PC-3 (cell line): ENCODE results near the gene SEMA5A.

Source experiments
- CTCF ChIP-seq: fragments of 300-600 bp; sonication (generic); conservative IDR thresholded peaks from 2 replicates; pipeline ENCODE4 v1.5.1; 2017; ENCODE audit warnings: antibody characterized with exemption, low read depth, mild to moderate bottlenecking, low read length
- EZH2 ChIP-seq: fragments of 300-600 bp; sonication (generic); IDR thresholded peaks from one replicate; pipeline ENCODE4 v1.6.1; 2017; ENCODE audit warnings: antibody characterized with exemption, mild to moderate bottlenecking, low read length; ENCODE audit not compliant: unreplicated experiment
- EZH2phosphoT487 ChIP-seq: fragments of 300-600 bp; sonication (generic); IDR thresholded peaks from 2 replicates; pipeline ENCODE4 v1.6.1; 2018; ENCODE audit warnings: mild to moderate bottlenecking, antibody characterized with exemption, low read length, borderline replicate concordance

DNA sequence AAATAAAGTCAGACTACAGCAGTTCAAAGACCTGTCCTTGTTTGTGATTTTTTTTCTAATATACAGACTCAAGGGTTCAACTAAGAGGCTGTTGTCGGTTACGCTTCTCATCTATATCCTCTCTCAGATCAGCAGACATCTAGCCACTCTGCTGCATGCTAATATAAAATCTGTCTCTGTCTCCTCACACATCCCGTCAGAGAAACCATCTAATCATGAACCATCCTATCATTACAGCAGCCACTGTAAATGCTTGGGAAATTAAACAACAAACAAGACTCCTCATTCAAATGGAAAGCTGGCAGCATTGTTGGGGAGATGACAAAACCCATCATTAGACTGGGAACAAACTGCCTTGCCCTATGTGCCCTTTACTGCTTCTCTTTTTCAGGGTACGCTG lies 94.8 kb downstream of the SEMA5A start:
- TF ChIP-seq CTCF (no peak), EZH2 (no peak), EZH2phosphoT487 (no peak)
